SK-N-MC (cell line): ENCODE data around the gene CPSF7.

ENCODE experiments used
- EZH2 ChIP-seq: fragments of 200-600 bp; sonication (generic); IDR thresholded peaks from one replicate; pipeline ENCODE4 v1.6.1; 2017; ENCODE audit warnings: antibody characterized with exemption
- FOXP2 ChIP-seq: optimal IDR thresholded peaks from 2 replicates; pipeline ENCODE3; 2011; ENCODE audit warnings: mild to moderate bottlenecking, moderate library complexity; ENCODE audit not compliant: insufficient read depth; ENCODE audit errors: extremely low read length, control extremely low read depth
- POLR2AphosphoS5 ChIP-seq: IDR thresholded peaks from 2 replicates; pipeline ENCODE4 v1.6.1; 2012; ENCODE audit warnings: mild to moderate bottlenecking, low read depth, low read length, borderline replicate concordance

- no peak for TF ChIP-seq EZH2
- no peak for TF ChIP-seq POLR2AphosphoS5
- no peak for TF ChIP-seq FOXP2
Measured at GRCh38 chr11:61364012-61364675, 65.6 kb downstream of the CPSF7 start.
